Large intestine (tissue), 12 donors: Measurements from ENCODE around the gene MAB21L1. TPM values are rescaled to one million over a fixed set of nuclear protein-coding genes. Genes with fewer than 3 reads are reported as not detected.

Experiments
- DNase-seq, 2 donors: peaks; one replicate each; pipeline versions ENCODE4 v3.0.0 to v3.0.0-alpha.2; 2013
- H3K27ac ChIP-seq: one replicate; pipeline ENCODE4 v1.5.1; 2013; ENCODE audit warnings: low read length
- H3K27me3 ChIP-seq: 2 replicates; pipeline ENCODE4 v1.6.1; 2013; ENCODE audit warnings: low read length; ENCODE audit not compliant: control insufficient read depth, insufficient read depth
- H3K36me3 ChIP-seq: 2 replicates; pipeline ENCODE4 v1.6.1; 2013; ENCODE audit warnings: low read length; ENCODE audit not compliant: control insufficient read depth, insufficient read depth
- H3K4me1 ChIP-seq: one replicate; pipeline ENCODE4 v1.6.1; 2013; ENCODE audit warnings: low read length; ENCODE audit not compliant: control insufficient read depth, insufficient read depth
- H3K4me3 ChIP-seq: one replicate; pipeline ENCODE4 v1.5.1; 2013; ENCODE audit warnings: low read length
- H3K9me3 ChIP-seq: one replicate; pipeline ENCODE4 v1.6.1; 2013; ENCODE audit warnings: mild to moderate bottlenecking, low read depth, low read length, moderate library complexity; ENCODE audit not compliant: control insufficient read depth
- WGBS: methylation state at CpG from one replicate; pipeline ENCODE4 v1.1.5; 2013; ENCODE audit warnings: low lambda C conversion rate; ENCODE audit not compliant: insufficient coverage; 5-methylcytosine and 5-hydroxymethylcytosine counted together
- long read RNA-seq, 11 donors: transcript quantifications; one replicate each; lab custom pipeline, GENCODE V29; 2026
- polyA plus RNA-seq: library from polyadenylated mRNA; unstranded; fragments of 120-200 nt; gene quantifications from one replicate; pipeline ENCODE4 v1.2.1, GENCODE V29; 2013

MAB21L1 gene
- polyA plus RNA-seq, result 7.1 TPM
- long read RNA-seq, donor 1, partial matches to known transcripts, result 0 of 2 reads
- long read RNA-seq, donor 1, other reads (novel, unspliced or antisense), result 0 of 2 reads
- long read RNA-seq, donor 2, transcript MAB21L1-201 (1 exons, 3,028 nt), result major isoform, 11 of 11 reads
- long read RNA-seq, donor 2, partial matches to known transcripts, result 0 of 11 reads
- long read RNA-seq, donor 2, other reads (novel, unspliced or antisense), result 0 of 11 reads
- long read RNA-seq, donor 3, result 0 reads
- long read RNA-seq, donor 4, partial matches to known transcripts, result 0 of 1 reads
- long read RNA-seq, donor 4, other reads (novel, unspliced or antisense), result 0 of 1 reads
- long read RNA-seq, donor 5, partial matches to known transcripts, result 0 of 3 reads
- long read RNA-seq, donor 5, other reads (novel, unspliced or antisense), result 0 of 3 reads
- long read RNA-seq, donor 6, transcript MAB21L1-201 (1 exons, 3,028 nt), result major isoform, 5 of 5 reads
- long read RNA-seq, donor 6, partial matches to known transcripts, result 0 of 5 reads
- long read RNA-seq, donor 6, other reads (novel, unspliced or antisense), result 0 of 5 reads
- long read RNA-seq, donor 7, transcript MAB21L1-201 (1 exons, 3,028 nt), result major isoform, 17 of 17 reads
- long read RNA-seq, donor 7, partial matches to known transcripts, result 0 of 17 reads
- long read RNA-seq, donor 7, other reads (novel, unspliced or antisense), result 0 of 17 reads
- long read RNA-seq, donor 8, transcript MAB21L1-201 (1 exons, 3,028 nt), result major isoform, 7 of 7 reads
- long read RNA-seq, donor 8, partial matches to known transcripts, result 0 of 7 reads
- long read RNA-seq, donor 8, other reads (novel, unspliced or antisense), result 0 of 7 reads
- long read RNA-seq, donor 9, transcript MAB21L1-201 (1 exons, 3,028 nt), result major isoform, 8 of 8 reads
- long read RNA-seq, donor 9, partial matches to known transcripts, result 0 of 8 reads
- long read RNA-seq, donor 9, other reads (novel, unspliced or antisense), result 0 of 8 reads
- long read RNA-seq, donor 10, transcript MAB21L1-201 (1 exons, 3,028 nt), result major isoform, 5 of 5 reads
- long read RNA-seq, donor 10, partial matches to known transcripts, result 0 of 5 reads
- long read RNA-seq, donor 10, other reads (novel, unspliced or antisense), result 0 of 5 reads
- long read RNA-seq, donor 11, transcript MAB21L1-201 (1 exons, 3,028 nt), result major isoform, 7 of 7 reads
- long read RNA-seq, donor 11, partial matches to known transcripts, result 0 of 7 reads
- long read RNA-seq, donor 11, other reads (novel, unspliced or antisense), result 0 of 7 reads

DNA sequence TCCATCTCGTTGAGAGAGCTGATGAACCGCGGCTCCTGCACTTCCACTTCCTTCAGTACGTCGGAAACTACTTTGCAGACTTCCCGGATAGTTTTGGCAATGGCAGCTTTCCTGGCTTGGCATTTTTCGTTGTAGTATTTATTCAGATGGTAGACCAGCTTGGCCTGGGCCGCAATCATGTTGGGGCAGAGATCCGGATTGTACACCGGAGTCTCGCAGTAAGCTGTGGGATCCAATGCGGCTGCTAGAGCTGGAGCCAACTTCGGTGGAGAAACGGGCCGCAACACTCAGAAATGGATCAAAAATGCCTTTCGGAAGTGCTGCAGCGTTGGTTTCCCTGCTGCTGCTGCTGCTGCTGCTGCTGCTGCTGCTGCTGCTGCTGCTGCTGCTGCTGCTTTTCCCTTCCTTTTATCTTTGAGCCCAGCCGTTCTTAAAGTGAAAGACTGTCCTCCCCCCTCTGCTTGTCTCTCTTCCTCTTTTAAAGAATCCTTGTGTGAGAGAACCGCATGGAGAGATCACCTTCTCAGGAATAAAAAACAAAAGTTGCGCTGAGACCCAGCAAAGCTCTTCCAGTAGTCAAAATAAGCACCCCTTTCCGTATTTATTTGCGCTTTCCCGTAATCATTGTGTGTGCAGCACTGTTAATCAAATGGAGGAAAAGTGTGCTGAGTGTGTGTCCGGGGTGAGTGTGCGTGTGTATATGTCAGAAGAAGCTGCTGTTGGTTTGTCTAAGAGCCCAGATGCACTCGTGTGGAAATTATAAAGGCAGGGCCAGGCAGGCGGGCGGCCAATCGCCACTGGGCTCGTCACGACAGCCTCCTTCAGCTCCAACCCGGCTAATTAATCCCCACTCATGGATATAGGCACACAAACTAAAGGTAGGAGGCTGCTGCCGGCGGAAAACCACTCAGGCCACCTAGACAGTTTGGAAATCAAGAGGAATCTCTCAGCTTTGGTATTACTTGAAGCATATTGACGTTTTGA, at the start of gene MAB21L1:
Gene MAB21L1, minus strand, starts transcription at position 730 of the 984 bp plus-strand sequence. Its CDS starts 551 bp downstream, at position 179.
- H3K27me3 ChIP-seq, result peaks cover 75% of the 10 kb centered on the region
- H3K36me3 ChIP-seq, result no peaks in the 10 kb centered on the region
- H3K27ac ChIP-seq, result peak within 1 kb of the TSS; percentile 2
- H3K4me1 ChIP-seq, result peaks cover 16% of the 10 kb centered on the region
- peak in 1 of 2 donors; percentile 60 for DNase-seq
- H3K4me3 ChIP-seq, result peak within 1 kb of the TSS; percentile 45
- H3K9me3 ChIP-seq, result peaks cover 4% of the 10 kb centered on the region
- WGBS, result 0% methylated on average over 2 of the region's 35 CpGs

DNA sequence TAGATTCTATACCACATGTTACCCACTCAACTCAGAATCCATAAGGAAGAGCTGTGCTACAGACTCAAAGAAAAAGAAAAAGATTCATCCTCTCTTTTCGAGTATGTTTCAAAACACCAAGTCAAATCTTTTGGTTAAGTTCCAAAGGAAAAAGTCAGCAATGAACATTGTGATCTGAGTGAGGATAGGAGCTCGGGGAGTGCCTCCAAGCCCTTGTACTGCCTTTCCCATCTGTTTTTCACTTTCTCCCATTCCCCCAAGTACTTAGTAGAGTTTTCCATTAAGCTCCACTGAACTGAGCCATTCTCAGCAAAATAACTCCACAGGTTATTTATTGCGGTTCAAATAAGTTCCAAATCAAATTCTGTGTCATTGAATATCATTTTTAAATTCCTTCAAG, 47.7 kb upstream of the MAB21L1 start:
- H3K36me3 ChIP-seq, result no peaks in the 10 kb centered on the region
- no peak overlapping the region for H3K4me3 ChIP-seq
- no peak for DNase-seq
- H3K4me1 ChIP-seq, result no peaks in the 10 kb centered on the region
- 64% methylated on average over 2 of the region's 3 CpGs for WGBS
- H3K9me3 ChIP-seq, result no peaks in the 10 kb centered on the region
- no peak overlapping the region for H3K27ac ChIP-seq
- no peaks in the 10 kb centered on the region for H3K27me3 ChIP-seq

DNA sequence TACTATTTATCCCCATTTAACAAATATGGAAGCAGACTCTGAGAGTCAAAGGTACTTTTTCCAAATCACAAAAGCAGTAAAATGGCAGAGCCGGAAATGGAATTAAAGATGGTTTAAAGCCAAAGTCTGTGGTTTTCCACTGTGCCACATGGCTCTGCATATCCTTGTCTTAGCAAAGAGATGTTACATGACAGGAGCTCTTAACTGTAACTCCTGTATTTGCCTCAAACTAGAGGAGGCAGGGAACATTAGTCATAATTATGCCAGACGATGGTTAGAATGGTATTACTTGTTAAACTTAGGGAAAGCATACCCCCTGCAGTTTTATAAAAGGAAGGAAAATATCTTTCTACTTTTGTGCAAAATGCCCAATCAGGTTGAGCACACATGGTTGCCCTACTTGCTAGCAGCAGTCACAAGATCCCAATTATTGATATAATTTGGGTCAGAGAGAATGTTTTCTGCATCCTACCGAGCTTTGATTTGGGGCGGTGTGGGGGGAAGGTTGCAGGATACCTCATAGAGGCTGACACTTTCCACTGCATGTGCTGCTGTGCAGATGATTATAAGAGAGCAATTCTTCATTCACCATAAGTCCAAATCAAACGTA, 42.0 kb upstream of the MAB21L1 start:
- H3K4me3 ChIP-seq, result no peak overlapping the region
- no peaks in the 10 kb centered on the region for H3K36me3 ChIP-seq
- H3K27ac ChIP-seq, result no peak overlapping the region
- H3K9me3 ChIP-seq, result no peaks in the 10 kb centered on the region
- no peaks in the 10 kb centered on the region for H3K27me3 ChIP-seq
- no peaks in the 10 kb centered on the region for H3K4me1 ChIP-seq
- DNase-seq, result no peak
- 73% methylated on average over 2 of the region's 5 CpGs for WGBS

DNA sequence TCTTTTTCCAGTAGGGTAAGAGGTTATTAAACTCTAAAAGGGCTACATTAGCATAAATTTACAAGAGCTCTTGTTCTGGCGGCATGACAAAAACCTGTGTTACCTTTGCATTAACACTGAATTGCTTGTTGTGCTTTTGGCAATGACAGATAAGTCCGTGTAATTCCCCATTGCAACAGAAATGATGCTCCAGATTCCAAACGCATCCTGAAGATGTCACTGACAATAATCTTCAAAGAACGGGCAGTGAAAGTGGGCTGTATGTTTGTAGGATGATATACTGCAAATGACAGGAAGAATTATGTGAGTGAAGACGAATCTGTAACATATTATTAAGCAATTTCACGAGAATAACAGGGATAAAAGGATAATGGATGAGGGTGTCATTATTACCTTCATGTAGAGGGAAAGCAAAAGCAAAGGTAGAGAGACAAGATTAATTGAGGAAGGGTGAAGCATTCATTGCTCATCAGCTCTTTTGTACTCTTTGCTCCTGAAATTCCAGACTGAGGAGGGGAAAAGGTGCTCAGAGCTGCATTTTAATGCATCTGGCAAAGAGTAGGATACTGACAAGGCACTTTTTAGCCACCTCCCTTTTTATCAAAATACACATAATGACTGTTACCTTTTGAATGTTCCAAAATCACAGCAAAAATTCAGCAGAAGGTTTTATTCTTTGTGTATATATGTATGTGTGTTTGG, 38.5 kb upstream of the MAB21L1 start:
- H3K27ac ChIP-seq, result no peak overlapping the region
- no peaks in the 10 kb centered on the region for H3K36me3 ChIP-seq
- no peak for DNase-seq
- no peaks in the 10 kb centered on the region for H3K9me3 ChIP-seq
- 74% methylated on average over 3 of the region's 6 CpGs for WGBS
- no peaks in the 10 kb centered on the region for H3K4me1 ChIP-seq
- H3K27me3 ChIP-seq, result no peaks in the 10 kb centered on the region
- H3K4me3 ChIP-seq, result no peak overlapping the region

DNA sequence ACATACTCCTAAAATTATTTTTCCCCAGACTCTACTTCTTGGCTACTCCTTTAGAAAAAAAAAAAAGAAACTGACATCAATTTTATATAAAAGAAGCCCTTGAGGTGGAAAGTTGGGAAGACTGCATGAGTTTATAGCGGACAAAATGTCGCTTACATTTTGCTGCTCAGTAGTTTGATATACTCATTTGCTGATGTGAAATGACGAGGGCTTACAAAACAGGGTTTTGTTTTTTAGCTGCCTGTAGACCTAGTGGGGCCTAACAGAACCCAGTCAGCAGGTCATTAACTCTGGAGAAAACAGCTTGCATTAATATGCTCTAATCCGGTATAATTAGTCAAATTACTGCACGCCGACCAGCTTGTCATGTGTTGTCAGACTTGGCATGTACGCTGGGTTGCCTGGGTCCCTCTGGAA, 37.6 kb upstream of the MAB21L1 start:
- Histone ChIP-seq H3K27ac (no peak overlapping the region), H3K4me1 (no peaks in the 10 kb centered on the region), H3K27me3 (no peaks in the 10 kb centered on the region), H3K36me3 (no peaks in the 10 kb centered on the region), H3K4me3 (no peak overlapping the region), H3K9me3 (no peaks in the 10 kb centered on the region)
- WGBS, result no CpG with 5 or more reads among the region's 7 CpGs
- DNase-seq, result no peak

DNA sequence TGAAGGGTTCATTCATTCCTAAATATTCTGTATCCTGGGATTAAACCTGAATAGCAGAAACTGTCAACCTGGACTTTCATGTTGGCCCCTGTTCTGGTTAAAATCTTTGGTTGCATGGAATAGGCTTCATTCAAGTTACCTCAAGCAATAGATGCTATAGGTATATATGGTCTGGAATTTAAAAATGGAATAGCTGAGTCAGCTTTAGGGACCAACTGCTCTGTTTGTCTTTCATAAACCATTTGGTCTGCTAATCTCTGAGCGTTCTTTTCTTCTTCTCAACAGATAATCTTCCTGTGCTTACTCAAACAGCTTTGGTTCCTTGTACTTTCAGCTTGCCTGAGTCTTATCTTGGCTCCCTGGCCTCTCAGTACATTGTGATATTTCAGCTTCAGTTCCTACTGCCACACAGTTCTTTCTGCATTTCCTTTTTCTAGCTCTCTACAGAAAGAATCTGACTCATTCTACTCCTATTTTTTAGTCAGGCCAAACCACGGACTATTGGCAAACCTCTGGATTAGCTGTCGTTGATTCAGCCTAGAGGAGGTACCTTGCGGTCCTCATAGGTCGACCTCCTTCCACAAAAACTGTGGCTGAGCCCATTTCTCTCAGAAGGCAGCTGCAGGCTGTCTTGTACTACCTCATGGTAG, 35.9 kb upstream of the MAB21L1 start:
- WGBS, result no CpG with 5 or more reads among the region's 5 CpGs
- Histone ChIP-seq H3K27me3 (no peaks in the 10 kb centered on the region), H3K9me3 (no peaks in the 10 kb centered on the region), H3K4me1 (no peaks in the 10 kb centered on the region), H3K36me3 (no peaks in the 10 kb centered on the region), H3K4me3 (no peak overlapping the region), H3K27ac (no peak overlapping the region)
- peak in 1 of 2 donors; percentile 42 for DNase-seq

DNA sequence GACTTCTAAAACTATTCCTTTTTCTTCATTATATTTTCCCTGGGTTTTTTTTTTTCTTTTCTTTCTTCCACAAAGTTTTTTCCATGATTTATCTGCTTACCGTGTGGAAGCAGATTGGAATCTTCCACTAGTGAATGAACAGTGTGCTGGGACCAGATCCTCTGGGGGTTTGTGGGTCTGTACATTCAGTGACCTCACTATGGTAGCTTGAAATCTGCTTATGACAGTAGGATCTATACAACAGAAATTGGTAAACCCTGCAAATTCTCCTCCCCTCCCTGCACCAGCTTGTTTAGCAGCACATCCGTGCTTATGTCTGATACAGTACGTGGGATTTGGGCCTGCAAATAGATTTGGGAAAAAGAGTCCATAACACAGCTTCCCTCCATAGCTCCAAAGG, 26.0 kb upstream of the MAB21L1 start:
- WGBS, result 0% methylated on average over 1 of the region's 3 CpGs
- DNase-seq, result no peak
- no peaks in the 10 kb centered on the region for H3K27me3 ChIP-seq
- H3K9me3 ChIP-seq, result no peaks in the 10 kb centered on the region
- no peaks in the 10 kb centered on the region for H3K36me3 ChIP-seq
- H3K27ac ChIP-seq, result no peak overlapping the region
- no peak overlapping the region for H3K4me3 ChIP-seq
- H3K4me1 ChIP-seq, result no peaks in the 10 kb centered on the region

DNA sequence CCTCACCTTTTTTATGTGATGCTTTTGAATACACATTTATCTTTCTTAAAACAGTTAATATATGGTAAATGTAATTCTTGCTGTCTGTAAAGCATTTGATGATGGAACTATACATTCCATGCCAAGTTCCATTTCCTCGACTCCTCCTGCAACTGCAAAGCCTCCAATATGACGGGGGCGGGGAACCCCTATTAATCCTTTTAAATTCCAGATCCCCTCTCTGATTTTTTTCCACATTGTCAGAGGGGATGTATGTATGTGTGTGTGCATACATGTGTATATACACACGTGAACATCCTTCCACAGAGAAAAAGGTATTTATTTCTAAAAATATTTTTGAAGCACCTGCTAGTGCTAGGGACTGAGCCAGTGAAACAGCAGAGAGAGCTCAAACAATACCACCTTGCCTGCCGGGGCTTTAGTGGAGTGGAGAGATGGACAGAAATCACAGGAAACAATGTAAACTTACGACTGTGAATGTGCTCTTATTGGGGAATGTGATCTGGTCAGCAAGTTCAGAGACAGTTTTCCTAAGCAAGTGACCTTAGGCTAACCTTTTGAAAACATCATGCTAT, 25.3 kb upstream of the MAB21L1 start:
- WGBS, result 40% methylated on average over 2 of the region's 6 CpGs
- Histone ChIP-seq H3K36me3 (no peaks in the 10 kb centered on the region), H3K9me3 (no peaks in the 10 kb centered on the region), H3K4me3 (no peak overlapping the region), H3K4me1 (no peaks in the 10 kb centered on the region), H3K27me3 (no peaks in the 10 kb centered on the region), H3K27ac (no peak overlapping the region)
- no peak for DNase-seq
